COLO668 (cell line): ENCODE measurements around the gene TMEM35A.
"Not testable (repeated sequence)": the region's sequence is repeated elsewhere in the genome, so short reads cannot be mapped to it uniquely, and the experiment has no call there.

Experiments
- DNase-seq: peaks from one replicate; lab custom pipeline; 2025; ENCODE audit not compliant: unreplicated experiment; lab: John Stamatoyannopoulos, UW

The TMEM35A gene, protein sequence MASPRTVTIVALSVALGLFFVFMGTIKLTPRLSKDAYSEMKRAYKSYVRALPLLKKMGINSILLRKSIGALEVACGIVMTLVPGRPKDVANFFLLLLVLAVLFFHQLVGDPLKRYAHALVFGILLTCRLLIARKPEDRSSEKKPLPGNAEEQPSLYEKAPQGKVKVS

DNA sequence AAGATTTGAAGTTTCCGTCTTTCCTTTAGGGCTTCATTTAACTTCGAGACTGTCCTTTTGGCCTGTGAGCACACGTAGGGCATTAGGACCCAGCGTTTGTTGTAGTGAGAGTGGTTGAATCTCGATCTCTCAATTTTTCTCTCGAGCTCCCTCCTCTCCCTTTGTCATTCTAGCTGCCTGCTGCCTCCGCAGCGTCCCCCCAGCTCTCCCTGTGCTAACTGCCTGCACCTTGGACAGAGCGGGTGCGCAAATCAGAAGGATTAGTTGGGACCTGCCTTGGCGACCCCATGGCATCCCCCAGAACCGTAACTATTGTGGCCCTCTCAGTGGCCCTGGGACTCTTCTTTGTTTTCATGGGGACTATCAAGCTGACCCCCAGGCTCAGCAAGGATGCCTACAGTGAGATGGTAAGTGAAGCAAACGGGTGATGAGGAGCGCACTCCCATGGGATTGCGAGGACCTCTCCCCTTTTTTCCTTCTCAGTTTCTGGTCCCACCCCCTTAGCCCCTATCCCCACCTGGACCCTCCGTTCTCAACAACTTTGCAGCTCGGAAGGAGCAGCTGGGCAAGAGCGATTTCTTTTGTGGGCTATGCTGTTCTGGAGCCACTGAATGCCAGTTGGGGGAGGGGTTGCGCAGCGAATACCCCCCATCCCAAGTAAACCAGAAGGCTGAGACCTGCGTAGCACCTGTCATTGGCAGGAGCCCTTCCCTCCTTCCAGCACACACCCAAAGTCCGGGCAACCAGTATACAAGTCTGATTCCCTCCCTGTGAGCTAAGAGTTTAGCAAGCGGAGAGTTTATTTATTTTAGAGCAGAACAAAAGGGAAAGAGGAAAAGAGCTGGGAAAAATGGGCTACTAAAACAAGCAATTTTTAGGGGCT, at the start of gene TMEM35A:
Gene TMEM35A (plus strand): TSS at position 164 of the 883 bp plus-strand sequence. CDS start 124 bp downstream, at position 288.
- DNase-seq: no peak

GRCh38 chrX:101029665-101030064, 49.0 kb upstream of the TMEM35A start:
- DNase-seq: no peak

- DNase-seq: no peak
Observed at GRCh38 chrX:101037231-101037630, 41.4 kb upstream of the TMEM35A start.

DNA sequence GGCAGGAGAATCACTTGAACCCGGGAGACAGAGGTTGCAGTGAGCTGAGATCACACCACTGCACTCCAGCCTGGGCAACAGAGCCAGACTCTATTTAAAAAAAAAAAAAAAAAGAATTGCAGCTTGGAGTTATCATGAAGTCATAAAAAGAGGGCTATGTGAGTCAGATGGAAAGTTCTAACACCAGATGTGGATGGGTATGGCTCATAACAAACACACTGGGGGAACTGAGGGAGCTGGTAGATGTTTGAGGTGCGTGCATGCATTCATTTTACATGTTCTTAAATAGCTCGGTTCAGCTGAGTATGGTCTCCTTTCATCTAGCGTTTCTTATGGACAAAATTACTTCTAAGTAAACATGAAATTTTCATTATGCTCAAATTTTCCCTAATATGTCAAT, 38.5 kb upstream of the TMEM35A start:
- no peak for DNase-seq

DNA sequence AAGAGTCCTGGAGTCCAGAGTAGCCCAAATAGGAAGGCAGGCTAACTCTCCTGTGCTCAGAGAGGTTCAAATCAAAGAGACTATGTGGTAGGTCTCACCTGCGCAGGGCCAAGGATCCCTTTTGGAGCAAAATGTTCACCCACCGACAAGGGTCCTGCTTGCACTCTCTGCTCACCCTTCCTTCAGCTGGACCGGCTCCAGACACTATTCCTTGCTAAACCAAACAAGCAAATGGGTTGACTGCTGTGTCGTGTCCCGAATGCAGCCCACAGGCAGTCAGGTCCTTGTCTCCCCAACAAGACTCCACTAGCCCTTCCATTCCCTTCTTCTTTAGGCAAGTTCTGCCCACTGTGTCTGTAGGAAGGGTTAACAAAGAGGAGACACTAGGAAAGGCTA, 27.5 kb upstream of the TMEM35A start:
- DNase-seq: no peak

- peak; percentile 84 for DNase-seq
Observed at GRCh38 chrX:101051549-101052302, 27.0 kb upstream of the TMEM35A start, which contains the start of gene TRMT2B. TRMT2B (minus strand) TSS chrX:101052111; CDS start chrX:101042289, 9,822 bp downstream.

DNA sequence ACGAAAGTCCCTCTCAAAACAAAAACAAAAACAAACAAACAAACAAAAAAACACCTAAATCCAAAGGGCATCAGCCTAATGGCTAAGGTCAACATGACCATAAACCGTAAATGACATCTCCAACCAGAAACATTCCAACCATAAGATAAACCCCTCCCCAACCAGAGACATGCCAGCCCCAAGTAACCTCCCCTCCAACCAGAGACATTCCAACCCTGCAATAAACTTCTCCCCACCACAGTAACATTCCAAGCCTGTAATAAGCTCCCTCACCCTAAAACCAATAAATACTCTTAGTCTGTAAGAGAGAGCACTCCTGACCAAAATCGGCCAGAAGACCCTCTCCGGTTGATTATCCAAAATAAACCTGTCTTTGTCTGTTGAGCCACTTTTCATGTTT, 22.1 kb upstream of the TMEM35A start:
- DNase-seq: not testable (repeated sequence)

GRCh38 chrX:101057093-101057714, 21.5 kb upstream of the TMEM35A start:
- DNase-seq: no peak

- DNase-seq: no peak
Observed at GRCh38 chrX:101062176-101062575, 16.5 kb upstream of the TMEM35A start.

DNA sequence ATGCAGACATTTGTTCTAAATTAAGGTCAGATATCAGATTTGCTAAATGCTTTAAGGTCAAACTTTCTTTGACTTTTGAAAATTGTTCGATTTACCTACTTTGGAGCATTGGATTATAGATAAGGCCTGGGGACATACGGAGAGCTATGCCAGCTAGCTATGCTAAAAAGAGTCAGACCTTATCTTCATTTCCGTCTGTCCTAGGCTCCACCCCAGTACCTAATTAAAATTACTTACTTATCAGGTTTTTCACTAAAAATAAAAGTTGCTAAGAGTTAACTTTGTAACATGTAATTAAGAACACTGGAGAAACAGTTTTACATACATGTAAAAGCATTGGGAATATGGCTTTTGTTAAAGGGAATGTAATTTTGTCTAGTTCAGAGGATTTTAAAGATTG, 7.1 kb upstream of the TMEM35A start:
- DNase-seq: no peak

DNA sequence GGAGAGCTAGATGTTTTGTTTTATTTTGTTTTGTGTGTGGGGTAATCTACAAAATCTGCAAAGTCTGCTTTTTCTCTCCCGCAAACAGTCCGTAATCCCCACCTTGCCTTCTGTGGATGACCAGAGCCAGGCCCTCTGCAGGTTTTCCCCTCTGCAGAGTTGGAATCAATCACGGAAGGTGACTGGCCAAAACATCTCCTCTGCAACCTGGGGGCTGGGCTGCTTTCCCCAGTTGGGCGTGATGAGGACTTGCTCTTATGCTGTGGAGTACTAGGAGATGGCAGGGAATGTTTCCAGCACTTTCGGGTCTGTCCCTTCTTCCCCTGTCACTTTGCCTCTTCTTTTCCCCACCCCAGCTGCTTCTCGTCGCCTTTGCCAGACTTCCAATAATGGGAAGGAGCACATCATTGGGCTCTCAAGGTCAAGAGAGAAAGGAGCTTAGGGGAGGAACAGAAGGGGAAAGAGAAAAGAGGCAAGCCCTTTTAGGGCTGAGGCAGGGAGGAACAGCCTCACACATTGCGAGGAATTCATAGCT, 1.1 kb downstream of the TMEM35A start:
- DNase-seq: no peak

- DNase-seq: no peak
Observed at GRCh38 chrX:101080326-101081124, 1.8 kb downstream of the TMEM35A start.

- no peak for DNase-seq
Observed at GRCh38 chrX:101081231-101081630, 2.6 kb downstream of the TMEM35A start.

GRCh38 chrX:101091817-101092216, 13.1 kb downstream of the TMEM35A start:
- no peak for DNase-seq

GRCh38 chrX:101097546-101098453, 19.1 kb downstream of the TMEM35A start, which contains the start of gene CENPI:
CENPI (plus strand) TSS chrX:101098204; CDS start chrX:101101071, 2,867 bp downstream.
- peak; percentile 93 for DNase-seq

DNA sequence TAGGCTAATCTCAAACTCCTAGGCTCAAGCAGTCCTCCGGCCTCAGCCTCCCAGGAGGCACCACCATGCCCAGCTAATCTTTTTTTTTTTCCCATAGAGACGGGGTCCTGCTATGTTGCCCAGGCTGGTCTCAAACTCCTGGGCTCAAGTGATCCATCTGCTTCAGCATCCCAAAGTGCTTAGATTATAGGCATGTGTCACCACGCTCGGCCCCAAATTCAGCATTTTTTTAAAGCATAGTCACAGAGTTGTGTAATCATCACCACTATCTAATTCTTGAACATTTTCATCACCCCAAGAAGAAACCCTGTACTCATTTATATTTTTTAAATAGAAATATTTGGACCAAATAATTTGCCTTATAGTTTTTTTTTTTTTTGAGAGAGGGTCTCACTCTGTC, 29.6 kb downstream of the TMEM35A start:
- no peak for DNase-seq

- DNase-seq: no peak
Observed at GRCh38 chrX:101117701-101118100, 39.0 kb downstream of the TMEM35A start.

GRCh38 chrX:101136235-101136634, 57.6 kb downstream of the TMEM35A start:
- no peak for DNase-seq
